Neural progenitor cell (in vitro differentiated cells): Measurements from ENCODE around the gene YTHDF1. TPM values are rescaled to one million over a fixed set of nuclear protein-coding genes. Genes with fewer than 3 reads are reported as not detected.

Source experiments
- DNase-seq: peaks from one replicate; pipeline ENCODE4 v3.0.0-alpha.2; 2016; ENCODE audit warnings: low spot score
- H2AFZ ChIP-seq: fragments of 200-600 bp; sonication (generic); replicated peaks from 2 replicates; pipeline ENCODE4 v1.6.1; 2016; ENCODE audit warnings: antibody characterized with exemption
- H3F3A ChIP-seq: fragments of 200-600 bp; sonication (generic); 2 replicates; pipeline ENCODE4 v1.6.1; 2016; ENCODE audit warnings: antibody characterized with exemption, low read depth
- H3K27ac ChIP-seq: fragments of 200-600 bp; sonication (generic); 2 replicates; pipeline ENCODE4 v1.5.1; 2016; ENCODE audit warnings: mild to moderate bottlenecking
- H3K27me3 ChIP-seq: fragments of 200-600 bp; sonication (generic); 2 replicates; pipeline ENCODE4 v1.6.1; 2016; ENCODE audit warnings: mild to moderate bottlenecking, moderate library complexity
- H3K36me3 ChIP-seq: fragments of 200-600 bp; sonication (generic); 2 replicates; pipeline ENCODE4 v1.5.1; 2016
- H3K4me1 ChIP-seq: fragments of 200-600 bp; sonication (generic); 2 replicates; pipeline ENCODE4 v1.6.1; 2016; ENCODE audit warnings: mixed run types
- H3K4me2 ChIP-seq: fragments of 200-600 bp; sonication (generic); 2 replicates; pipeline ENCODE4 v1.6.1; 2016
- H3K4me3 ChIP-seq: fragments of 200-600 bp; sonication (generic); 2 replicates; pipeline ENCODE4 v1.5.1; 2016
- H3K79me2 ChIP-seq: fragments of 200-600 bp; sonication (generic); 2 replicates; pipeline ENCODE4 v1.6.1; 2016; ENCODE audit warnings: low read depth
- H3K9ac ChIP-seq: fragments of 200-600 bp; sonication (generic); 2 replicates; pipeline ENCODE4 v1.6.1; 2016
- H3K9me3 ChIP-seq: fragments of 200-600 bp; sonication (generic); 2 replicates; pipeline ENCODE4 v1.5.1; 2016; ENCODE audit warnings: low read depth
- H4K20me1 ChIP-seq: fragments of 200-600 bp; sonication (generic); 2 replicates; pipeline ENCODE4 v1.6.1; 2016; ENCODE audit warnings: low read depth
- H3K27ac Mint-ChIP-seq: 3 replicates; pipeline ENCODE4 v1.8.0; 2021; ENCODE audit warnings: mixed read lengths
- H3K27me3 Mint-ChIP-seq: 2 replicates; pipeline ENCODE4 v1.8.0; 2022; ENCODE audit warnings: low read depth, mild to moderate bottlenecking, inconsistent platforms, moderate library complexity, mixed read lengths; ENCODE audit not compliant: insufficient read depth
- H3K36me3 Mint-ChIP-seq: 3 replicates; pipeline ENCODE4 v1.8.0; 2021; ENCODE audit warnings: mixed read lengths
- H3K4me1 Mint-ChIP-seq: 3 replicates; pipeline ENCODE4 v1.8.0; 2021; ENCODE audit warnings: mixed read lengths
- H3K4me3 Mint-ChIP-seq: 3 replicates; pipeline ENCODE4 v1.8.0; 2021; ENCODE audit warnings: mild to moderate bottlenecking, moderate library complexity, mixed read lengths
- H3K9me3 Mint-ChIP-seq: 3 replicates; pipeline ENCODE4 v1.8.0; 2020; ENCODE audit warnings: mixed read lengths
- EZH2 ChIP-seq: fragments of 200-600 bp; sonication (generic); IDR thresholded peaks from 2 replicates; pipeline ENCODE4 v1.6.1; 2017; ENCODE audit warnings: antibody characterized with exemption, mild to moderate bottlenecking, moderate library complexity
- EZH2phosphoT487 ChIP-seq: fragments of 200-600 bp; sonication (generic); IDR thresholded peaks from 2 replicates; pipeline ENCODE4 v1.6.1; 2017; ENCODE audit warnings: antibody characterized with exemption
- total RNA-seq: library from RNA; depleted of rRNA; stranded (reverse); fragments of >200 nt; gene quantifications from 2 replicates; pipeline ENCODE4 v1.2.3, GENCODE V29; 2015; ENCODE audit warnings: low replicate concordance
- TF ChIP-seq, protein P1 (sequence below): fragments of 200-600 bp; sonication (generic); IDR thresholded peaks from 2 replicates; pipeline ENCODE4 v1.5.1; 2017; ENCODE audit warnings: antibody characterized with exemption, mild to moderate bottlenecking

The YTHDF1 gene
- total RNA-seq, 1 donor from 2014 or later = 28.1 TPM

- H3K9me3 ChIP-seq = no peaks in the 10 kb centered on the region
- Mint-ChIP-seq H3K4me1 (peaks cover 69% of the 10 kb centered on the region), H3K27me3 (peaks cover 13% of the 10 kb centered on the region), H3K36me3 (peaks cover 4% of the 10 kb centered on the region), H3K27ac (peak overlapping the region; percentile 74), H3K9me3 (no peaks in the 10 kb centered on the region), H3K4me3 (no peak overlapping the region)
- no peak for DNase-seq
- H3K27ac ChIP-seq = peak overlapping the region; percentile 45
- H3K9ac ChIP-seq = peak overlapping the region; percentile 28
- H3K27me3 ChIP-seq = no peaks in the 10 kb centered on the region
- peaks cover 19% of the 10 kb centered on the region for H3F3A ChIP-seq
- H3K4me3 ChIP-seq = no peak overlapping the region
- TF ChIP-seq, protein P1, sequence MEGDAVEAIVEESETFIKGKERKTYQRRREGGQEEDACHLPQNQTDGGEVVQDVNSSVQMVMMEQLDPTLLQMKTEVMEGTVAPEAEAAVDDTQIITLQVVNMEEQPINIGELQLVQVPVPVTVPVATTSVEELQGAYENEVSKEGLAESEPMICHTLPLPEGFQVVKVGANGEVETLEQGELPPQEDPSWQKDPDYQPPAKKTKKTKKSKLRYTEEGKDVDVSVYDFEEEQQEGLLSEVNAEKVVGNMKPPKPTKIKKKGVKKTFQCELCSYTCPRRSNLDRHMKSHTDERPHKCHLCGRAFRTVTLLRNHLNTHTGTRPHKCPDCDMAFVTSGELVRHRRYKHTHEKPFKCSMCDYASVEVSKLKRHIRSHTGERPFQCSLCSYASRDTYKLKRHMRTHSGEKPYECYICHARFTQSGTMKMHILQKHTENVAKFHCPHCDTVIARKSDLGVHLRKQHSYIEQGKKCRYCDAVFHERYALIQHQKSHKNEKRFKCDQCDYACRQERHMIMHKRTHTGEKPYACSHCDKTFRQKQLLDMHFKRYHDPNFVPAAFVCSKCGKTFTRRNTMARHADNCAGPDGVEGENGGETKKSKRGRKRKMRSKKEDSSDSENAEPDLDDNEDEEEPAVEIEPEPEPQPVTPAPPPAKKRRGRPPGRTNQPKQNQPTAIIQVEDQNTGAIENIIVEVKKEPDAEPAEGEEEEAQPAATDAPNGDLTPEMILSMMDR = no peak
- TF ChIP-seq EZH2phosphoT487 (no peak), EZH2 (no peak)
- peak overlapping the region; percentile 63 for H3K4me2 ChIP-seq
- no peak overlapping the region for H2AFZ ChIP-seq
- peaks cover 23% of the 10 kb centered on the region for H3K4me1 ChIP-seq
- H3K36me3 ChIP-seq = no peaks in the 10 kb centered on the region
- H4K20me1 ChIP-seq = no peaks in the 10 kb centered on the region
- H3K79me2 ChIP-seq = no peaks in the 10 kb centered on the region
Measured at GRCh38 chr20:63260521-63260920, 44.6 kb upstream of the YTHDF1 start.

DNA sequence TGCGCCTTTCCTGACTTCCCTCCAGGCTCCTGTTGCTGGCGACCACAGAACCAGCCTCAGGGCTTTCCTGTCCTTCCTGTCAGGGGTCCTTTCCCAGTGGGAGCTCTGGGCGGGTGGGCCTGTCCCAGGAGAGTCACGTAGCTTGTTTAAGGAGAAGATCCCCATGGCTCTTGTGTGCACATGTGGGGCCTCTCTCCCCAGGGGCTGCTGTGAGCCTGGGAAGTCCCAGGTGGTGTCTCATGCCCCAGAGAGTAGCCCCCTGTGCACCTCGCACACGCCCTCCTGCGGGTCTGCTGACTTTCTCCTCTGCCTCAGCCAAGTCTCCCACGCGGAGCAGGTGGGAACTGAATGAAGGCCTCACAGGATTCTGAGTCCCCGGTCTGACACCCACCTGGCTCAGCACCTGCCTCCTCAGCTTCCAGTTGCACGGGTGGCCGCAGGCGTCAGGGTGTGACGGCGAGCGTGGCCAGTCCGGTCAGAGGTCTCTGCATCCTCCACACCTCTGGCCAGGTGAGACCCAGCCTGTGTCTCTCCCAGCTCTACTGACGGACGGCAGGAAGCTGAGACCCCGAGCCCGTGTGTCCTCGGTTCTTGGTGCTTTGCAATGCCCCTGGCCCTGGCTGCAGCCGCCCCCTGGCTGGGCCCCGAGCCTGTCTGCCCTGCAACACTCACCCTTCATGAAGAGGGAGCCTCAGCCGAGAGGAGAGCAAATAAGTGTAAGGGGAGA lies 44.0 kb upstream of the YTHDF1 start:
- peak overlapping the region; percentile 74 for H3K27ac Mint-ChIP-seq
- peaks cover 5% of the 10 kb centered on the region for H3K27me3 ChIP-seq
- peaks cover 13% of the 10 kb centered on the region for H3K27me3 Mint-ChIP-seq
- TF ChIP-seq EZH2phosphoT487 (no peak), EZH2 (no peak)
- TF ChIP-seq, protein P1 = no peak
- H3K4me3 Mint-ChIP-seq = peak overlapping the region; percentile 62
- no peak overlapping the region for H3K27ac ChIP-seq
- no peaks in the 10 kb centered on the region for H3K9me3 ChIP-seq
- no peak overlapping the region for H3K4me2 ChIP-seq
- H3K4me1 ChIP-seq = peaks cover 29% of the 10 kb centered on the region
- no peaks in the 10 kb centered on the region for H3K9me3 Mint-ChIP-seq
- no peak overlapping the region for H3K4me3 ChIP-seq
- H3K36me3 Mint-ChIP-seq = peaks cover 4% of the 10 kb centered on the region
- H3K9ac ChIP-seq = no peak overlapping the region
- H3K4me1 Mint-ChIP-seq = peaks cover 72% of the 10 kb centered on the region
- DNase-seq = no peak
- no peaks in the 10 kb centered on the region for H4K20me1 ChIP-seq
- peaks cover 24% of the 10 kb centered on the region for H3F3A ChIP-seq
- H2AFZ ChIP-seq = no peak overlapping the region
- H3K79me2 ChIP-seq = no peaks in the 10 kb centered on the region
- H3K36me3 ChIP-seq = no peaks in the 10 kb centered on the region

DNA sequence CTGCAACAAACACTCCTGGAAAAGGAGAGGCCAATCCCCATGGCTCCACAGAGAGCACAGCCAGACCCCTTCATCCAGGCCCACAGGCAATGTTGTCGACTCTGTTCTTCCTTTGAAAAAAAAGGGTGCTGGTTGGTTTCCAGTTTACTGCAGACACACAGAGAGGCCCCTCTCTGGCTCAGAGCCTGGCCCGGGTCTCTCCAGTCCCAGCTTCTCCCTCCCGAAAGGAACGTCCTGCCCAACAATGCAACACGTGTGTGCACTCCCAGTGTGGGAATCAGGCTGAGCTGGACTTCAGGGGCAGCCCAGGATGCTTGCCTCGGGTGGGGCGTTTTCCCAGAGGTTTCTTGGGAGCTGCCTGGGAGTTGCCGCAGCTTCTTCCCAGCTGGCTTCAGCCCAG lies 42.9 kb upstream of the YTHDF1 start:
- TF ChIP-seq EZH2phosphoT487 = no peak
- TF ChIP-seq, protein P1 = no peak
- TF ChIP-seq EZH2 = no peak
- H3K27me3 ChIP-seq = peaks cover 16% of the 10 kb centered on the region
- H3K9ac ChIP-seq = no peak overlapping the region
- no peak overlapping the region for H3K4me3 Mint-ChIP-seq
- peaks cover 36% of the 10 kb centered on the region for H3F3A ChIP-seq
- peaks cover 33% of the 10 kb centered on the region for H3K4me1 ChIP-seq
- no peak overlapping the region for H3K27ac Mint-ChIP-seq
- H3K36me3 Mint-ChIP-seq = peaks cover 4% of the 10 kb centered on the region
- peaks cover 15% of the 10 kb centered on the region for H3K27me3 Mint-ChIP-seq
- H3K4me3 ChIP-seq = no peak overlapping the region
- H3K27ac ChIP-seq = no peak overlapping the region
- H3K36me3 ChIP-seq = no peaks in the 10 kb centered on the region
- H3K9me3 ChIP-seq = no peaks in the 10 kb centered on the region
- DNase-seq = no peak
- peaks cover 63% of the 10 kb centered on the region for H3K4me1 Mint-ChIP-seq
- H4K20me1 ChIP-seq = no peaks in the 10 kb centered on the region
- H3K4me2 ChIP-seq = no peak overlapping the region
- no peak overlapping the region for H2AFZ ChIP-seq
- H3K79me2 ChIP-seq = no peaks in the 10 kb centered on the region
- H3K9me3 Mint-ChIP-seq = no peaks in the 10 kb centered on the region
